Mucosa of rectum (tissue), 2 donors: ENCODE results near the gene CYB561A3.

Experiments
- H3K27ac ChIP-seq, 2 donors: one replicate each; pipeline ENCODE4 v1.7.0; 2013; ENCODE audit warnings: inconsistent platforms in 2 of 2, low read depth in 2 of 2, low read length in 2 of 2
- H3K27me3 ChIP-seq, 2 donors: one replicate each; pipeline ENCODE4 v1.7.0; 2013; ENCODE audit warnings: low read length in 2 of 2; ENCODE audit not compliant: control insufficient read depth in 2 of 2, insufficient read depth in 2 of 2
- H3K36me3 ChIP-seq, 2 donors: one replicate each; pipeline ENCODE4 v1.7.0; 2013; ENCODE audit warnings: low read length in 2 of 2; ENCODE audit not compliant: control insufficient read depth in 2 of 2, insufficient read depth in 2 of 2
- H3K4me1 ChIP-seq, 2 donors: one replicate each; pipeline ENCODE4 v1.7.0; 2013; ENCODE audit warnings: low read length in 2 of 2, mild to moderate bottlenecking in 1 of 2; ENCODE audit not compliant: control insufficient read depth in 2 of 2, insufficient read depth in 2 of 2
- H3K4me3 ChIP-seq, 2 donors: one replicate each; pipeline ENCODE4 v1.7.0; 2013; ENCODE audit warnings: low read length in 2 of 2
- H3K9ac ChIP-seq, 2 donors: one replicate each; pipeline ENCODE4 v1.7.0; 2013; ENCODE audit warnings: low read length in 2 of 2, low read depth in 1 of 2, mild to moderate bottlenecking in 1 of 2
- H3K9me3 ChIP-seq, 2 donors: one replicate each; pipeline ENCODE4 v1.7.0; 2013; ENCODE audit warnings: low read length in 2 of 2; ENCODE audit not compliant: control insufficient read depth in 2 of 2
- donor health status: healthy.
- donor health status: Normal muscosa, but diverticular disease.

Gene CYB561A3

GRCh38 chr11:61305417-61305816 is 56.3 kb downstream of the CYB561A3 start:
- H3K4me3 ChIP-seq: no peak overlapping the region
- H3K4me1 ChIP-seq: no peaks in the 10 kb centered on the region
- H3K9ac ChIP-seq: no peak overlapping the region
- H3K9me3 ChIP-seq: no peaks in the 10 kb centered on the region
- no peaks in the 10 kb centered on the region for H3K27me3 ChIP-seq
- H3K36me3 ChIP-seq: peaks cover 80 to 89% of the 10 kb centered on the region in 2 donors
- H3K27ac ChIP-seq: no peak overlapping the region

DNA sequence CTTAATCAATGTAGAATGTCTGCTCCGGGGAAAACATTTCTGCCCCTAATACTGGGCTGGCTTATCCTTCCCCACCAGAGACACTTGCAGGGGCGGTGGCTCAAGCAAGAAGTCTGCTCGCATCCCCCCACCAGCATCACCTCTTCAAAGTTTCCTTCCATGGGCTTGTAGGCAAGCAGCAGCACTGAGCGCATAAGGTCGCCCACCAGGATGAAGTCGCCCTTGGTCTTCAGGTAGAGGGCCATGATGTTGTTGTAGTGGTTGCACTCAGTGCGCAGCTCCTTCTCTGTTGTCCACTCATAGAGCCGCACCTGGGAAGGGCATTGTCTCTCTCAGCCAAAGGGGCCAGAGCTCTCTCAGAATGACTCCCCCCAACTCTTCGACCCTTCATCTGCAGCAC is 58.0 kb downstream of the CYB561A3 start:
- no peaks in the 10 kb centered on the region for H3K4me1 ChIP-seq
- no peaks in the 10 kb centered on the region for H3K27me3 ChIP-seq
- H3K9me3 ChIP-seq: no peaks in the 10 kb centered on the region
- no peak overlapping the region for H3K9ac ChIP-seq
- H3K36me3 ChIP-seq: peaks cover 79 to 87% of the 10 kb centered on the region in 2 donors
- H3K4me3 ChIP-seq: no peak overlapping the region
- H3K27ac ChIP-seq: no peak overlapping the region

GRCh38 chr11:61302550-61302949 is 59.1 kb downstream of the CYB561A3 start:
- Histone ChIP-seq H3K4me3 (no peak overlapping the region), H3K4me1 (no peaks in the 10 kb centered on the region), H3K9me3 (no peaks in the 10 kb centered on the region), H3K9ac (no peak overlapping the region), H3K27ac (no peak overlapping the region), H3K36me3 (peaks cover 73 to 77% of the 10 kb centered on the region in 2 donors), H3K27me3 (no peaks in the 10 kb centered on the region)
